ENCODE measurements around the gene C4A.

DNA sequence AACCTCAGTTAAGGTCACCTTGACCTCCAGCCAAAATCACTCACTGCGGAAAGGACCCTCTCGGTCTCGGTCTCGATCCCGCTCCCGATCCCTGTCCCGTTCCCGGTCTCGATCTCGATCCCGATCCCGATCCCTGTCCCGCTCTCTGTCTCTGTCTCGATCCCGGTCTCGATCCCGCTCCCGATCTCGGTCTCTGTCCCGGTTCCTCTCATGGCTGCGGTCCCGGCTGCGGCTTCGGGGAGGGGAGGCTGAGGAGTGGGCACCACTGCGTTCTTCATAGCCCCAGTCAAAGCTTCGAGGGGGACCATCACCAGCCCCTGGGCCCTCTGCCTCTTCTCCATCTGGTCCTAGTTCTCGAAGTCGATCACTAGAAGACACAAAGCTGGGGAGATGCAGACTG lies 27.3 kb upstream of the C4A start:
- TF ChIP-seq POLR2A (IDR thresholded peaks at IDR 0.05; ENCODE audit: control extremely low read depth in 1 of 2, low read depth in 2 of 2, low read length in 2 of 2) (no peak), CEBPB (IDR thresholded peaks at IDR 0.05; ENCODE audit: low read depth, low read length) (no peak), TBP (IDR thresholded peaks at IDR 0.05; ENCODE audit: low read depth, low read length) (no peak), SP1 (IDR thresholded peaks at IDR 0.05; ENCODE audit: low read depth, low read length) (no peak), TAF1 (IDR thresholded peaks at IDR 0.05; ENCODE audit: low read depth, low read length) (no peak), MAFK (IDR thresholded peaks at IDR 0.05; ENCODE audit: low read depth, low read length) (no peak), POLR2AphosphoS5 (IDR thresholded peaks at IDR 0.05; ENCODE audit: low read depth, low read length) (no peak)
- TF ChIP-seq, protein P1, sequence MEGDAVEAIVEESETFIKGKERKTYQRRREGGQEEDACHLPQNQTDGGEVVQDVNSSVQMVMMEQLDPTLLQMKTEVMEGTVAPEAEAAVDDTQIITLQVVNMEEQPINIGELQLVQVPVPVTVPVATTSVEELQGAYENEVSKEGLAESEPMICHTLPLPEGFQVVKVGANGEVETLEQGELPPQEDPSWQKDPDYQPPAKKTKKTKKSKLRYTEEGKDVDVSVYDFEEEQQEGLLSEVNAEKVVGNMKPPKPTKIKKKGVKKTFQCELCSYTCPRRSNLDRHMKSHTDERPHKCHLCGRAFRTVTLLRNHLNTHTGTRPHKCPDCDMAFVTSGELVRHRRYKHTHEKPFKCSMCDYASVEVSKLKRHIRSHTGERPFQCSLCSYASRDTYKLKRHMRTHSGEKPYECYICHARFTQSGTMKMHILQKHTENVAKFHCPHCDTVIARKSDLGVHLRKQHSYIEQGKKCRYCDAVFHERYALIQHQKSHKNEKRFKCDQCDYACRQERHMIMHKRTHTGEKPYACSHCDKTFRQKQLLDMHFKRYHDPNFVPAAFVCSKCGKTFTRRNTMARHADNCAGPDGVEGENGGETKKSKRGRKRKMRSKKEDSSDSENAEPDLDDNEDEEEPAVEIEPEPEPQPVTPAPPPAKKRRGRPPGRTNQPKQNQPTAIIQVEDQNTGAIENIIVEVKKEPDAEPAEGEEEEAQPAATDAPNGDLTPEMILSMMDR (IDR thresholded peaks at IDR 0.05; ENCODE audit: control extremely low read depth in 1 of 3, insufficient read depth in 1 of 3, low read depth in 1 of 3, low read length in 3 of 3) = no peak

Data from H1 (cell line).